GM23248 (cell line): ENCODE measurements around the gene ZNF19.

Source experiments
- EZH2 ChIP-seq: fragments of 200-600 bp; sonication (generic); IDR thresholded peaks from 2 replicates; pipeline ENCODE4 v1.6.1; 2018; ENCODE audit warnings: antibody characterized with exemption, mild to moderate bottlenecking; ENCODE audit not compliant: insufficient read depth, poor library complexity, severe bottlenecking
- EZH2phosphoT487 ChIP-seq: fragments of 200-600 bp; sonication (generic); IDR thresholded peaks from 2 replicates; pipeline ENCODE4 v1.6.1; 2018; ENCODE audit warnings: antibody characterized with exemption, moderate library complexity, mild to moderate bottlenecking, low read depth; ENCODE audit not compliant: insufficient read depth

- TF ChIP-seq EZH2 (no peak), EZH2phosphoT487 (no peak)
These were observed 64.5 kb downstream of the ZNF19 start for GRCh38 chr16:71424626-71425025.
